ENCODE results near the gene SRPK2.
"Not testable (repeated sequence)": the region's sequence is repeated elsewhere in the genome, so short reads cannot be mapped to it uniquely, and the experiment has no call there.

Gene SRPK2

DNA sequence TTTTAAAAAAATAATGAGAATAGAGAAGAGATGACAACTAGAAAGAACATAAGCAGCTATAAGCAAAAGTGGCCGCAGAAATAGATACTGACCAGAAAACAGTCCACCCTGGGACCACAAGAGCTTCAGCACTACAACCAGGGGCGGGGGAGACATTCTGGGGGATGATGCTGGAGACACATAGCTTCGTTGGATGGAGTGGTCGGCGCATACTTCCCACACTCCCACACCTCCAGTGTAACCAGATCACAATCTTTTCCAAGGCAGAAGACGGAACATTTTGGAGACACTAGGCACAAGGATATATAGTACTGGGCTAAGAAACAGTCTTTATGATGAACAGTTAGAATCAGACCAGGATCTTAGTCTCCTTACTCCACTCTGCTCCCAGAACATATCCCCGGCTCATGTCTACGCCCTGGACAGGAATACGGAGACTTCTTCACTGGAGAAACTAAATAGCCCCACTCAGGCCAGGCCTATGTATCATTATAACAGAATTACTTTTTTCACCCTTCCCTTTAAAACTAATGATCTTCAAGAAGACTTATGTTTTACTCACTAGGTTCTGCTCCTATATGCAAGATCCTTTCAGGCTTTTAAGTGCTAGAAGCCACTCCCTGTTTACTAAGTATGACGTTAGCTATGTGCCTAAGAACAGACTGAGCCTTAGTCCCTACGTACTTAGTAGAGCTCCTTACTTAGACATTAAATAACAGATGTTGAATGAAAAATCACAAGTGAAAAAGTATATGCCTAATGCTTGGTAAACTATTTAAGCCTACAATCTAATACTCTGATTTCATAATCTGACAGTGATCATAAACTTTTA is 169.6 kb downstream of the SRPK2 start:
- no peak for FAIRE-seq

DNA sequence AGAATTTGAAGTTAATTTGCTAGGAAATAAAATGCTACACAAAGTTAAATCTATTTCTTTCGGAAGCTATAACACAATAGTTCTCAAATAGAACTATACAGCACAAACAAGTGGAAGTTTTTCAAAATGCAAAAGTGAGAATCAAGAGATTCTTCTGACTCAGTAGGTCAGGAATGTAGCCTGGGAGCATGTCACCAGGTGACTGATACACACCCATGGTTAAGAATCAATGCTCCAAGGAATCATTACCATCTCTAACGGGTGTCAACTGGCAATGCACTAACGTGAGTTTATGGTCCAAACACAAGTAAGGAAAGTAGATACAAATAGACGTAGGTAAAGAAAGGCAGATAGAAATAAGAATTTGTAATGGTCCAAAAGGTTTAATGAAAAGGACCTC is 170.5 kb downstream of the SRPK2 start:
- no peak for FAIRE-seq

DNA sequence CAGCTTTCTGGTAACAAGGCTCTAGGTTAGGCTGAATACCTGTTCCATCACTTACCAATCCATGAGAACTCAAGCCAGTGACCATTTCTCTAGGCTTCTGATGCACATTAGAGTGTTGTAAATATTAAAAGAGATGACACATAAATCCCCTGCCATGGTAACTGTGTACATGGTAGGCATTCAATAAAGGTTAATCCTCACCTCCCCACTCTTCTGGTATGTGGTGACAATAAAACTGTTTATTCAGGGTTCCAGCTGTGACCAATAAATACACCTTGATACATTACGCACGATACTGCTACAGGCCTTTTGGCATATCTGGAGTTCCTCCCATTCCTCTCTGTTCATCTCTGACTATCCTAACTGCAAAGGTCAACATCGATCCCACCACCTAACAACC is 171.9 kb downstream of the SRPK2 start:
- no peak for FAIRE-seq

DNA sequence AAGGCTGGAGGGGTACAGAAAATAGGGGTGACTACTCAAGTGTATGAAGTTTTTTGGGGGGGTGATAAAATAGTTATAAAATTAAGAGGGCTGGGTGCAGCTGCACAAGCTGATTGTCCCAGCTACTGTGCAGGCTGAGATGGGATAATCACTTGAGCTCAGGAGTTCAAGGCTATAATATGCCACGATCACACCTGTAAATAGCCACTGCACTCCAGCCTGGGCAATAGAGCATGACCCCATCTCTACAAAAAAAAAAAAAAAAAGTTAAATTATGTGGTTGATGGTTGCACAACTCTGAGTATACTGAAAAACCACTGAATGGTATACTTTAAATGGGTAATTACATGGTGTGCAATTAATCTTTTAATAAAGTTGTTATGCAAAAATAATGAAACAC is 172.9 kb downstream of the SRPK2 start:
- FAIRE-seq = no peak

DNA sequence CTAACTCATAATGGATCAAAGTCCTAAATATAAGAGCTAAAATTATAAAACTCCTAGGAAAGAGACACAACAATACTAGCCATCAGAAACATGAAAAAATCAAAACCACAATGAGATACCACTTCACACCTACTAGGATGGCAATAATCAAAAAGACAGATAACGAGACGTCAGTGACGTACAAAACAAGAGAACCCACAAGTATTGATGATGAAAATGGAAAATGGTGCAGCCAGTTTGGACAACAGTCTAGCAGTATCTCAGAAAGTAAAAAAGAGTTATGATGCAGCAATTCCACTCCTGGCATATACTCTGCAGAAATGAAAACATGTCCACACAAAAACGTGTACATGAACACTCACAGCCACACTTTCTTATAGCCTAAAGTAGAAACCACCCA is 173.5 kb downstream of the SRPK2 start:
- no peak for FAIRE-seq

DNA sequence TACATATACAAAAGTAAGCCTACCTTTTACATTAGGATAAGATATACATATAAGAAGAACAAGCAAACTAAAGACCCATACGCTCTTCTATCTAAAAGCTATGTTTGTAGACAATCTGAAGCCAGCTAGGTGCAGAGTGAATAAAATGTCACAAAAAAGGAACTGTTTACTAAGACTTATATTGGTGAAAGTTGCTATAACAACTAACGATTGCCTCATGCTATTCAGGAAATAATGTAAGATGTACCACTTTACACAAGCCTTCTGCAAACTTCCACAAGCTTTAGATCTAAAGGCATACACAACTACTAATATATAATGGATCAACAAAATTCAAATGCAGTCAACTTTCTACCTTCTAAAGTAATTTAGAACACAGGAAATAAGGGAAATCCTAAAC is 175.1 kb downstream of the SRPK2 start:
- no peak for FAIRE-seq

DNA sequence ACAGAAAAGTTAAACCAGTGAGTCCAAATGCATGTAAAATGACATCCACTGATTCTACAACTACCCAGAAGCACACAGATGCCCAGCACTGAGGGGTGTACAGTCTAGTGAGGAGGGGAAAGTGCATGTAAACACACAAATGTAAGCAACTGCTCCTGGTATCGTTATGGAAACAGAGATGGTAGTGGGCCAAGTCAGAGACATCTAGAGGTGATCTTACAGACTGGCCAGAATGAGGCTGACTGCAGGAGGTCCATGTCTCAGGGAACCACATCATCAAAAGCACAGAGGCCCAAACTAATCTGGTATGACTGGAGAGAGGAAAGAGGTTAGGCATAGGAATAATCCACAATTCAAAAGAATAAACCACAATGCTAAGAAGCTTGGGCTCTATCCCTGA is 176.5 kb downstream of the SRPK2 start:
- FAIRE-seq = no peak

DNA sequence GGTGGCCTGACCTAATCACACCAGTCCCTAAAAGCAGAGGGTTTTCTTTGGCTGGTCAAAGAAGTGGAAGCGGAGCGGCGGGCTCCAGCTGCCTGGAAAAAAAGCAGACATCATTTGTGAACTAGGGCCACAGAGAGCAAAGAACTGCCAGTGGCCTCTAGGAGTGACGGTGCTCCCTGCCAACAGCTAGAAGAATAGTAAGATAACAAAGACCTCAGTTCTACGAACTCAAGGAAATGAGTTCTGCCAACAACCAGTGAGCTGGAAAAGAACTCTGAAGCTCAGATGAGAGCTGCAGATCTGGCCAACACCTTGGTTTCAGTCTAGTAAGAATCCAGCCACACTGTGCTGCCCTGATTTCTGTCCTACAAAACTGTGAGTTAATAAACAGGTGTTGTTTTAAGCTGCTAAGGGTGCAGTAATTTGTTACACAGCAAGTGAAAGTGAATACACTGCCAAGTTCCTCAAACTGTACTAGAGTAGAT is 178.0 kb downstream of the SRPK2 start:
- no peak for FAIRE-seq

DNA sequence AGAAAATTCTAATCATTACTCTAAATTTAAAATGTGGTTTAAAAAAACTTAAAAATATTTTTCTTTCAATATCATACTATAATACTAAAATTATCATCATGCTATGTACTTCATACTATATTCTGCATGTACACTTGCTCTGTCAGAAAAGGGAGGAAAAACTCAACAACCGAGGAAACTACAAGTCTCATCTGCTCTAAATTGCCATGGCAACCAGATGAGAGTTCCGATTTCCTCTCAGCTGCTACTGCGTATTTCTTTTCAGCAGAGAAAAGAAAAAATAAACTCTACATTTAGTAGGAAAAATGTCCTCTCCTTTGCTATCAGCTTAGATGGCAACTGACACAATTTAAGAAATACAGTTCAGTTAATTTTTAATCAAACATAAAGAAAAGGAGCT is 178.9 kb downstream of the SRPK2 start:
- FAIRE-seq = no peak

DNA sequence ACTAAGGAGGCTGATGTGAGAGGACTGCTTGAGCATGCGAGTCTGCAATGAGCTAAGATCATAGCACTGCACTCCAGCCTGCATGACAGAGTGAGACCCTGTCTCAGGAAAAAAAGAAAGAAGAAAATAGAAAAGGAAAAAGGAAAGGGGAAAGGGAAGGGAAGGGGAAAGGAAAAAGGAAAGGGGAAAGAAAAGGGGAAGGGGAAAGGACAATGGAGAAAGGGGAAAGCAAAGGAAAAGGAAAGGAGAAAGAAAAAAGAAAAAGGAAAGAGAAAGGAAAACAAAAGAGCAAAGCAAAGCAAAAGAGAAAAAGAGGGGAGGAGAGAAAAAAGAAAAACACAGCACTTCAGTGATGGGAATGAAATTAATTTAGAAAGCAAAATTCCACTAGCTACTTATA is 179.3 kb downstream of the SRPK2 start:
- no peak for FAIRE-seq

DNA sequence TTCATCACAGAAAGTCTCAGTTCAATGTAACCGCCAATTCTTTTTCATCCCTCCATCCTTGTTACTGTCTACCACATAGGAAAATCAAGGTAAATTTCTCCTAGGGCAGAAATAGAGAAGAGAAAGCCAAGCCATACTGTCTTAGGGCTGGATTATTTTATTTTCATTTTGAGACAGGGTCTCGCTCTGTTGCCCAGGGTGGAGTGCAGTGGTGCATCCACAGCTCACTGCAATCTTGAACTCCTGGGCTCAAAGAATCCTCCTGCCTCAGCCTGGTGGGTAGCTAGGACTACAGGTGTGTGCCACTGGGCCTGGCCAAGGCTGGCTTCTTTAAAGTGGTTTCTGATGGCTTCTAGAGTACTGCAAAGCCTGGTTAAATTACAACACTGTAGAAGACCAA is 181.7 kb downstream of the SRPK2 start:
- FAIRE-seq = no peak

DNA sequence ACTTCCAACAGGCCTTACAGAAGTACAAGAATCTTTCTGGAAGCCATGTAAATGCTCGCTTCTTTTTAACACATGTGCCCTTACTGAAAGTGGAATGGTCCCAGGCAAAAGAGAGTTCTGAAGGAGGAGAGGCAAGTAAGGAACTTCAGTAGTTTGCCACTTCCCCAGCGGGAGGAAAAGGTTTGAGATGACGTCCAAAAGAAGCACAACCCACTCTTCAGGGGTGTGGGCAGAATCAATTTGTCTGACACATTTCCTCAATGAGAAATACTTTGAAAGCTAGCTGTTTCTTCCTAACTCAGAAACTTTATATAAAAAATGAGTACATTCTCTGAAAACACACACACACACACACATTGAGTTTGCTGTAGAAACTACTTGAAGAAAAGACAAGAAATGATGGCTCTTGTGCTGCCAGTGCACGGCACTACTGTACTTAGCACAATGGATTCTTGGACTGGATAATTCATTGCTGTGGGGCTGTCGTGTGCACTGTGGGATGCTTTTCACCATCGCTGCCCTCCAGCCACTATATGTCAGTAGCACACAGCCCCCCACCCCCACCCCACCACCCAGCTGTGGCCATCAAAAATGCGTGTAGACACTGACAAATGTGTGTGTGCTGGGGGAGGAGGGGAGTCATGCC is 183.0 kb downstream of the SRPK2 start:
- FAIRE-seq = no peak

DNA sequence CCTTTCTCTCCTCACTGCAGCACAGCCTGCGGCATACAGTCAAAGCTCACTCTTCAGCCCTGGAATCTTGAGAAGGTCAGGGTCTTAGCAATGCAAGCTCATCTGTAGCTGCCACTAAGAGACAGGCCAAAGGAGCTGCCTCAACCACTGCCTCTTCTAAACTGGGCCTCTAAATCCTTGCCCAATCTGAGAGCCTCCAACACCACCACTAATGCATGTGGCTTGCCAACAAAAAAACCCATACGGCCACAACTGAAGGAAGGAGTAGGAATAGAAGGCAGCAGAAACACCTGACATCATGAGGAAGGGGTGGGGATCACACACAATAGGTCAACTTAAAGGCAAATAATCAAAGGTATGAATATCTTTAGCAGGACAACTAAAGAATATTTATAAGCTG is 183.8 kb downstream of the SRPK2 start:
- no peak for FAIRE-seq

DNA sequence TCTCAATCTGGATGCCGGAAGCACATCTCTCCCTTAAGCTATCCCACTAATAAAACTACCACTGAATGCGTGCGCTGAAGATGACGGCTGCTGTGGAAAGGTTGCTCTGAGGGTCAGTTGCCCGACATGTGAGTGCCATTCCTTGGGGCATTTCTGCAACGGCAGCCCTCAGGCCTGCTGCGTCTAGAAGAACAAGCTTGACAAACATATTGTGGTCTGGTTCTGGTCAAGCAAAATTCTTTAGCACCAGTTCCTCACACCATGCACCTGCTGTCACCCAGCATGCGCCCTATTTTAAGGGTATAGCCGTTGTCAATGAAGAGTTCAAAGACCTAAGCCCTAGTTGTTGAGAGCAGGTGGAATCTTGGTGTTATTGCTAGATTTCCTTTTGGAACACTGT is 184.2 kb downstream of the SRPK2 start:
- FAIRE-seq = no peak

DNA sequence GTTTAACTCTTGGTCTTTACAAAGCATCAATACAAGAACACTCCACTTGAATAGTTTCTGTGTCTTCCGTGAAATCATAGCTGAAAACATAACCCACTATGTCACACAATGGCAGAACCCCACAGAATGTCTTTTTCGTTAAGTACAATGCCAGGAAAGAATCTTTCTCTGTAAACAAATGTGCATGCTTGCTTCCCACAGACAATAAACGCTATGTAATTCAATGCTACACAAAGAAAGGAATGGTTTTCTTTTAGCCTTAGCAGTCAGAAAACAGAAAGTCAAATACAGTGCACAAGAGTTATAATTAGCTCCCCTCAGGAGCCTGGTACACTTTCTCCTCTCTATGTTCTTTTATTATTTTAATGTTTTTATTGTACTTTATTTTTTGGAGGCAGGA is 186.1 kb downstream of the SRPK2 start:
- FAIRE-seq = no peak

DNA sequence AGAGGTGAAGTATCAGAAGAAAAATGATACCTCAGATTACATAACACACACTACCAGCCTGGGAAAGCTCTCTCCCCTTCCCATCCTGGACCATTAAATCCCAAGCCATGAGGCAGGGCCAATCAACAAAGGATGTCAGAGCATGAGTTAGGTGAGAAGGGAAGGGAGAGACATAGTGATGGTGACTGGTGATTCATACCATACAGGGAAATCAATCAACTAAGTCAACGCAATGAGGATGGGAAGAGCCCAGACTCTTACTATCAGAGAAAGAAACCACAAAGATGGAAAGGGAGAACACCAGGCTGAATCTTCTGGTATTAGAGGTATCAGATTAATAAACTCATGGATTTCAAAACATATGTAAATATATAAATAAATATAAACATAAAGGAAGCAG is 189.3 kb downstream of the SRPK2 start:
- no peak for FAIRE-seq

DNA sequence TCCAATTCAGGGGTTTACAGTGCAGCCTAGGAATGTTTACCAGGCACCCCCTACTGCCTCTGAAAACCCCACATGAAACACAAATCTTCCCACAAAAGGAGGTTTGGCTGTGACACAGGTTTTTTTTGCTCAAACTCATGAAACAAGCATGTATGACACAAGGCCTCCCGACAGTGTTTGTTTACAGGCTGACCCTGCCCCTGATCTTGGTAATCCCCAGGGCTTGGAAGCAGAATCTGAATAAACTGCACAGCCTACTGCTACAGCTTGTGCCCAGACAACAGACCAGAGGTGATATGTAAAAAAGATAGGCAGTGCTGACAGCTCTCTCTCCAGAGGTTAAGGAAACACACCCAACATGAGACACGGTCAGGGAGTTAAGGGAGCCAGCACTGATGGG is 190.5 kb downstream of the SRPK2 start:
- no peak for FAIRE-seq

DNA sequence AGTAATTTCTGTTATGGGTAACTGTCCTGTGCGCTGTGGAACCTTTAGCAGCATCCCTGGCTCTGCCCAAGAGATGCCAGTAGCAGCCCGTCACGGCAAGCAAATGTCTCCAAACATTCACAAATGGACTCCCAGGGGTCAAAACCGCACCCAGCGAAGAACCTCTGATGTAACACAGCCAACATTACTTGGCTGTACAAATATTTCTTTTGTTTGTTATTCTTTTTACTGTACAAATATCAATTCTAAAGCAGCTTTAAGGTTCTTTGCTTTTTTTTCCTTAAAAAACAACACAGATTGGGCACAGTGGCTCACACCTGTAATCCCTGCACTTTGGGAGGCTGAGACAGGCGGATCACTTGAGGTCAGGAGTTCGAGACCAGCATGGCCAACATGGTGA is 192.2 kb downstream of the SRPK2 start:
- FAIRE-seq = no peak

DNA sequence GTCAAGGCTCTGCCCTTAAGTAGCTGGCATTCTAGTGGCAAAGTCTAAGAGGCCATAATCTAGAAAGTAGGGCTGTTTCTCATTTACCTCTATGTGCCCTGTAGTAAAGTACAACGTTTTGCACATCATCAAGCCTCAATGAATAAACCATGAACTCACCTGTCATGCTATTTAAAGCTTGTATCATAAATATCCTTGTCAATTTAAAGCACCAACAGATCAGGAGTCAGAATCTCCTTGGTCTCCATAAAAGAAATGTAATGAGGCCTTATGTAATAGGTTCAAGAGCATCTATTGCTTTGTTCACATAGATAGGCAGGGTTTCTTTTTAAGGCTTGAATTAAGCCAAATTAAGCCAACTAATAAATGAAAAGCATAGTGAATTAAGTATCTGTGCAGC is 192.8 kb downstream of the SRPK2 start:
- no peak for FAIRE-seq

DNA sequence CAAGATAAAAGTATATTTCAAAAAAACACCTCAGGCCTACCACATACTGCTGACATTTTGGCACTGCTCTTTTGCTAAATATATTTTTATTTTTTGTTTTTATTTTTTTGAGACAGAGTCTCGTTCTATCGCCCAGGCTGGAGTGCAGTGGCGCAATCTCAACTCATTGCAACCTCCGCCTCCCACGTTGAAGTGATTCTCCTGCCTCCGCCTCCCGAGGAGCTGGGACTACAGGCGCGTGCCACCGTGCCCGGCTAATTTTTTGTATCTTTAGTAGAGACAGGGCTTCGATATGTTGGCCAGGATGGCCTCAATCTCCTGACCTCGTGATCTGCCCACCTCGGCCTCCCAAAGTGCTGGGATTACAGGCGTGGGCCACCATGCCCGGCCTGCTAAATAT is 193.8 kb downstream of the SRPK2 start:
- FAIRE-seq = not testable (repeated sequence)

DNA sequence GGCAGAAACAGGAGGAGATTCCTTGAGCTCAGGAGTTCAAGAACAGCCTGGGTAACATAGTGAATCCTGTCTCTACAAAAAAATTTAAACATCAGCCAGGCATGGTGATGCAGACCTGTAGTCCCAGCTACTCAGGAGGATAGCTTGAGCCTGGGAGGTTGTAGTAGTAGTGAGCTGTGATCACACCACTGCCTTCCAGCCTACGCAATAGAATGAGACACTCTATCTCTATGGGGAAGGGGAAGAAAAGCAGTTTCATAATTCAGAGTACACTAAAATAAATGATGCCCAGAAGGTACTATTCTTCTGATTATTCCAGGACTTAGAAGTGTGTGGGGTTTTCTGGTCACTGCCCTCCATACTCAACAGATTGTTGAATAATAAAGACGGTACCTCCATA is 197.4 kb downstream of the SRPK2 start:
- FAIRE-seq = no peak

DNA sequence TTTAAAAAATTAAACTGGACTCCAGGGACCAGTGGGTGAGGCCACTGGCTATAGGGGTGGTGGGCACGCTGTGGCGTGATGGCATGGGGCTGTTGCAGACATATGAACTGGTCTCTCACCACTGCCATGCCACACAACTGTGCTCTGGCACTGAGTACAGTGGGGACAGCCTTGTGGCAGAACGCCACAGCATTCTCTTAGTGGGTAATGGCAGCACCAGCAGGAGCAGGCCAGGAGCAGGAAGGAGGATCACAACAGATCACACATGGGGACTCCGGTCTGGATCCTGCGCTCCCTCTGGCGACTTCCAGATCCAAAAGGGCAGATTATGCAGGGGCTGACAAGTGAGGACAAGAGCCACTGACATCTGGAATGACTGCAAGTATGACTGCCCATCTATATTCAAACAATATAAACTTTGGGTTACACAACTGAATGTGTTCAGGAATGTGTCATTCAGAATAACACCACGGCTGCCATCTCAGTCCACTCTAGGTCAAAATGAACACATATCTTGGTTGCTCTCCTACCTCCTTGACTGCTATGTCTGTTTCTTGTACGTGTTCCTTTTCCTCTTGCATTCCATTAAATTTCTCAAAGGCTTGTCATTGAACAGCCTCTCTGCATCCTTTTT is 198.7 kb downstream of the SRPK2 start:
- FAIRE-seq = no peak

DNA sequence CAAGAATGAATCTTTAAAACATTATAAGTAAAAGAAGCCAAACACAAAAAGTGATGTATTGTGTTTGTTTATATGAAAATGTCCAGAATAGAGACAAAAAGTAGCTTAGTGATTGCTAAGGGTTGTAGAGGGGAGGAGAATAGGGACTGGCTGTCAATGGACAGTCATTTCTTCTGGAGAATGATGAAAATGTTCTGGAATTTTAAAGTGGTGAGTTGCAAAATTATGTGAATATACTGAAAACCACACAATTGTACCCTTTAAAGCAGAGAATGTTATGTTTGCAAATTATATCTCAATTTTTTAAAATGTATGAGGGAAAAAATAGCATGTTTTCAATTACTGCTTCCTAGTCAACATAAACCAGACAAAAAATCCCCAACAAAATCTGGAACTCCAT is 200.5 kb downstream of the SRPK2 start:
- no peak for FAIRE-seq

All from endometrium (tissue), 2 donors.